GM19467 (cell line): ENCODE data around the gene GRIP1.

Experiments used
- ATAC-seq: cut with Tn5 transposase; IDR thresholded peaks from one replicate; pipeline ENCODE4 v1.9.1; 2021; ENCODE audit warnings: mild to moderate bottlenecking, moderate library complexity; ENCODE audit not compliant: unreplicated experiment

The GRIP1 gene

GRCh38 chr12:66678338-66679275 is at the start of gene GRIP1:
TSS of gene GRIP1 (minus strand) at chr12:66679076. CDS start at chr12:66678904, 172 bp downstream.
- no peak for ATAC-seq

GRCh38 chr12:66726556-66726955 is 47.7 kb upstream of the GRIP1 start:
- no peak for ATAC-seq

GRCh38 chr12:66725031-66725430 is 46.2 kb upstream of the GRIP1 start:
- no peak for ATAC-seq

GRCh38 chr12:66724616-66725015 is 45.7 kb upstream of the GRIP1 start:
- no peak for ATAC-seq

GRCh38 chr12:66724026-66724425 is 45.1 kb upstream of the GRIP1 start:
- ATAC-seq = no peak

GRCh38 chr12:66719862-66720261 is 41.0 kb upstream of the GRIP1 start:
- no peak for ATAC-seq

GRCh38 chr12:66717036-66717673 is 38.3 kb upstream of the GRIP1 start:
- ATAC-seq = no peak

- ATAC-seq = no peak
These were observed 37.6 kb upstream of the GRIP1 start for GRCh38 chr12:66716522-66716921.

GRCh38 chr12:66714709-66715108 is 35.8 kb upstream of the GRIP1 start:
- no peak for ATAC-seq

- no peak for ATAC-seq
These were observed 35.1 kb upstream of the GRIP1 start for GRCh38 chr12:66713984-66714383.

- ATAC-seq = no peak
These were observed 31.0 kb upstream of the GRIP1 start for GRCh38 chr12:66709893-66710292.

GRCh38 chr12:66709457-66709773 is 30.5 kb upstream of the GRIP1 start:
- no peak for ATAC-seq

- ATAC-seq = no peak
These were observed 30.0 kb upstream of the GRIP1 start for GRCh38 chr12:66708704-66709456.

GRCh38 chr12:66707002-66707697 is 28.3 kb upstream of the GRIP1 start:
- ATAC-seq = no peak

- no peak for ATAC-seq
These were observed 21.0 kb upstream of the GRIP1 start for GRCh38 chr12:66699738-66700482.

GRCh38 chr12:66698558-66698957 is 19.7 kb upstream of the GRIP1 start:
- ATAC-seq = no peak

GRCh38 chr12:66697404-66697803 is 18.5 kb upstream of the GRIP1 start:
- ATAC-seq = no peak

GRCh38 chr12:66694666-66695613 is 16.1 kb upstream of the GRIP1 start:
- ATAC-seq = no peak

- ATAC-seq = peak; percentile 97
These were observed 15.1 kb upstream of the GRIP1 start for GRCh38 chr12:66693901-66694513.
